ENCODE data around the gene PLSCR2.

- TF ChIP-seq ESRRA (IDR thresholded peaks at IDR 0.05; ENCODE audit: borderline replicate concordance, low read depth) (no peak), POLR2AphosphoS5 (IDR thresholded peaks at IDR 0.05; ENCODE audit: control insufficient read depth, insufficient read depth, low read depth, low read length) (no peak), RBFOX2 (IDR thresholded peaks at IDR 0.05; ENCODE audit: low read depth, low read length) (no peak), E2F1 (CRISPR knock-in tag; IDR thresholded peaks at IDR 0.05) (no peak), MXI1 (IDR thresholded peaks at IDR 0.05; ENCODE audit: low read depth, low read length) (no peak), CTCF (IDR thresholded peaks at IDR 0.05 in 2 of 3, conservative IDR thresholded peaks at IDR 0.05 in 1 of 3; ENCODE audit: insufficient read depth in 2 of 3, low read depth in 1 of 3, low read length in 3 of 3) (no peak), NR1H2 (CRISPR knock-in tag; IDR thresholded peaks at IDR 0.05) (no peak), FUS (optimal IDR thresholded peaks at IDR 0.05; ENCODE audit: low read depth, low read length) (no peak), FOXA3 (CRISPR knock-in tag; conservative IDR thresholded peaks at IDR 0.05 in 1 of 2, IDR thresholded peaks at IDR 0.05 in 1 of 2) (no peak)
Measured at GRCh38 chr3:146396792-146397191, 72.6 kb downstream of the PLSCR2 start.
